ENCODE measurements around the gene CALML4.

Gene CALML4

DNA sequence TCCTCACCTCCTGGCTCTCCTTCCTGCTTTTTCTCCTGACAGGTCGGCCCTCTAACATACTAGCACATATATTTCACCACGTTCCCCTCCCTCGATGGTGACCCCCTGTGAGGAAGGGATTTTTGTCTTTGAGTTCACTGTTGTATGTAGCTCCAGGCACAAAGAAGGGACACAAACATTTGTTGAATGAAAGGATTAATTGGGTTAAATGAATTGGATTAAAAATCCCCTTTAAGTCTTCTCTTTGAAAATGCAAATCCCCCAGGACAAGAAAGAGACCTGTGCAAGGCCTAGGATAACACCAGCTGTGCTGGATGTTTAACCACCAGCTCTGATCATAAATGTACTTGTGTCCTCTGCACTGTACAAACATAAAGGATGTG, 3.3 kb downstream of the CALML4 start:
- no peak overlapping the region for H3K4me3 ChIP-seq (ENCODE audit: low read length)
- TF ChIP-seq, protein P1, sequence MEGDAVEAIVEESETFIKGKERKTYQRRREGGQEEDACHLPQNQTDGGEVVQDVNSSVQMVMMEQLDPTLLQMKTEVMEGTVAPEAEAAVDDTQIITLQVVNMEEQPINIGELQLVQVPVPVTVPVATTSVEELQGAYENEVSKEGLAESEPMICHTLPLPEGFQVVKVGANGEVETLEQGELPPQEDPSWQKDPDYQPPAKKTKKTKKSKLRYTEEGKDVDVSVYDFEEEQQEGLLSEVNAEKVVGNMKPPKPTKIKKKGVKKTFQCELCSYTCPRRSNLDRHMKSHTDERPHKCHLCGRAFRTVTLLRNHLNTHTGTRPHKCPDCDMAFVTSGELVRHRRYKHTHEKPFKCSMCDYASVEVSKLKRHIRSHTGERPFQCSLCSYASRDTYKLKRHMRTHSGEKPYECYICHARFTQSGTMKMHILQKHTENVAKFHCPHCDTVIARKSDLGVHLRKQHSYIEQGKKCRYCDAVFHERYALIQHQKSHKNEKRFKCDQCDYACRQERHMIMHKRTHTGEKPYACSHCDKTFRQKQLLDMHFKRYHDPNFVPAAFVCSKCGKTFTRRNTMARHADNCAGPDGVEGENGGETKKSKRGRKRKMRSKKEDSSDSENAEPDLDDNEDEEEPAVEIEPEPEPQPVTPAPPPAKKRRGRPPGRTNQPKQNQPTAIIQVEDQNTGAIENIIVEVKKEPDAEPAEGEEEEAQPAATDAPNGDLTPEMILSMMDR (IDR thresholded peaks at IDR 0.05; ENCODE audit: insufficient read depth, low read depth, low read length, missing control alignments): no peak
- DNase-seq (ENCODE audit: low read depth): no peak

- no peak for DNase-seq (ENCODE audit: low read depth)
- TF ChIP-seq, protein P1 (IDR thresholded peaks at IDR 0.05; ENCODE audit: insufficient read depth, low read depth, low read length, missing control alignments): no peak
- no peak overlapping the region for H3K4me3 ChIP-seq (ENCODE audit: low read length)
These were observed 3.8 kb downstream of the CALML4 start for GRCh38 chr15:68201153-68201878.

DNA sequence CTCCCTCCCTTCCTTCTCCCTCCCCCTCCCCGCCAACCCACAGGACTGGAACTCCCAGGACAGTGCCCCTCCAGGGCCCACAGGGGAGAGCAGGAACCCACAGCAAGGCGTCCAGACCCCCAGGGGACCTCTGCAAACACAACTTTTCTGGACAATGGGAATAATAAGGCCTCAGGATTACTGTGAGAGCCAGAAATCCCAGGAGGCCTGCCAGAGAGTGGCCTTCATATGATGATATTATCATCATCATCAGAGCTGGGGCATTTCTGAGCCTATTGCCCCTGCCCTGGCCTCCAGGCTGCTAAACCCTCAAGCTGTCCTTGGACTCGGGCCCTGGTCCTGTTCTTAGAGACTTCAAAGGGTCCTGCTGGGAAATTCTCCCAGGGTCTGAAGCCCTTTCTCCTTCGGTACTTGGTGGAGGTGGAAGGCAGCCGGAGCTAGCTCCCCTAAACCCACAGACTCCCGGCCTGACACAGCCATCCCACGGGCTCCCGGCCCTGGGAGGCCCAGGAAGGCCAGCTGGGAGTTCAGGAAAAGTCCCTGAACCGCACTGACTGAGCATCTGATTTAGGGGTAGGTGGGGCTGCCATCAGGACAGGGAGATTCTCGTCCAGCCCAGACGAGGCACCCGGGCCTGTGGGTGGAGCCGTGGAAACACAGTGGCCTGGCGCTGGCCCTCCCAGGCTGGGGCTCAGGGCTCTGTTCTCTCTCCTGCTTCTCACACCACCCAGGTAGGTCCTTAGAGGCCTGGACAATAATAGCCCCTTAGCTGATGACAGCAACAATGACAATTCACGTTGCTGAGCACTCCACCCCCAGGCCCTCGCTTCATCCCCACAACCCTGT, 4.9 kb downstream of the CALML4 start:
- TF ChIP-seq, protein P1 (IDR thresholded peaks at IDR 0.05; ENCODE audit: insufficient read depth, low read depth, low read length, missing control alignments): no peak
- DNase-seq (ENCODE audit: low read depth): no peak
- no peak overlapping the region for H3K4me3 ChIP-seq (ENCODE audit: low read length)

DNA sequence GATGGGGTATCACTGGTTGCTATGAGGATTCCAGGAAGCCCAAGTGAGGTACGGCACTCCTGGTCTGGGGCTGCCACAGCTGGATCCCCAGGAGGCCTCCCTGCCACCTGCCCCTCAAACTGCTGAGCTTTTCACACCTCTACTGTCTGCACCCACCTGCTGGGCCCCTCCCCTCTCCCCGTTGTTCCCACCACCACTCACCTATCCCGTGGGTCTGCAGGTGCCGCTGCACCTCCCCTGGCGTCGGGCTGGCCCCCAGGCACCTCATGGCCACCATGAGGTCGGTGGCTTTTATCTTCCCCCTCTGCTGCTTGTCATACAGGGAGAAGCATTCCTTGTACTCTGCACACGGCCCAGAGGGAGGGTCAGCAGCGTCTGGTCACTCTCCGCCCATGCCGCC, 5.8 kb downstream of the CALML4 start:
- no peak overlapping the region for H3K4me3 ChIP-seq (ENCODE audit: low read length)
- DNase-seq (ENCODE audit: low read depth): no peak
- TF ChIP-seq, protein P1 (IDR thresholded peaks at IDR 0.05; ENCODE audit: insufficient read depth, low read depth, low read length, missing control alignments): no peak

- no peak overlapping the region for H3K4me3 ChIP-seq (ENCODE audit: low read length)
- no peak for DNase-seq (ENCODE audit: low read depth)
These were observed 7.3 kb downstream of the CALML4 start for GRCh38 chr15:68197661-68198437.

GRCh38 chr15:68197170-68197492, 8.0 kb downstream of the CALML4 start:
- TF ChIP-seq, protein P1 (IDR thresholded peaks at IDR 0.05; ENCODE audit: insufficient read depth, low read depth, low read length, missing control alignments): no peak
- H3K4me3 ChIP-seq (ENCODE audit: low read length): no peak overlapping the region
- DNase-seq (ENCODE audit: low read depth): no peak

More at GRCh38 chr15:68197661-68198437, 7.3 kb downstream of the CALML4 start:
- TF ChIP-seq, protein P1 (IDR thresholded peaks at IDR 0.05; ENCODE audit: insufficient read depth, low read depth, low read length, missing control alignments): no peak
